ENCODE measurements around the gene SPATS2L.

SPATS2L gene

DNA sequence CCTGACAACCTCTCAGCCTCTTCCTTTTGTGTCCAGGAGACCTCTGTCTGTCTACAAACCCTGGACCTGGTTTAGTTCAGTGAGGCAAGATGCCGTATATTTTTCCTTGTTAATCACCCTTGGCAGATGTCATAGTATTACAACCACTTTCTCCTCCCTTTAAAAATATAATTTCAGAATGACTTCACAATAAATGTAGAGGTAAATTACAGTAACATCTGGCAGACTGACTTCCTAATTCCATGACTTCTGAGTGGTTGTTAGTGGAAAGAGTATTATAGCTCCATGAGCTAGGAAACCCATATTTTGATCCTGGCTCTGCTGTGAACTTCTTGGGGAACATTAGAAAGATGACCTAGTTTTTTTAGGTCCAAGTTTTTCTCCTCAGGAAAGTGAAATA is 39.5 kb downstream of the SPATS2L start:
- H3K27ac ChIP-seq = no peak overlapping the region

DNA sequence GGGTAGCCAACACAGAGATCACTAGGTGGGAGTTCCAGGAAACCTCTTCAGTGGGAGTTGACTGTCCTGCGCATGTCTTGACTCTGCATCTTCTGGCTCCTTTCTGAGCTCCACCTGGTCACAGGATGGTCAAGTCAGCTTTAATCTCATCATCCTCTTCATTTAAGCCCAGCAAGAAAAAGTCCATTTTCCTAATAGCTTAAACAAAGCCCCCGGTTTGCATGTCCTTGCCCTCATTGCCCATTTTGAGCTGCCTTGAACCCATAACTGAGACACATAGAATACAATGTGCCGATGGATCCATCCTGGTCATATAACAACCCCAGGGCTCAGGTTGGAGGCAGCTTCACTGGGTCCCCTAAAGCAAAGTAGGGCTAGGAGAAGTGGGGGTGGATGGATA is 40.8 kb downstream of the SPATS2L start:
- no peak for DNase-seq (ENCODE audit: low read depth, low spot score)
- H3K27ac ChIP-seq = no peak overlapping the region

More for the DNA sequence above, 39.5 kb downstream of the SPATS2L start:
- no peak for DNase-seq (ENCODE audit: low read depth, low spot score)

DNA sequence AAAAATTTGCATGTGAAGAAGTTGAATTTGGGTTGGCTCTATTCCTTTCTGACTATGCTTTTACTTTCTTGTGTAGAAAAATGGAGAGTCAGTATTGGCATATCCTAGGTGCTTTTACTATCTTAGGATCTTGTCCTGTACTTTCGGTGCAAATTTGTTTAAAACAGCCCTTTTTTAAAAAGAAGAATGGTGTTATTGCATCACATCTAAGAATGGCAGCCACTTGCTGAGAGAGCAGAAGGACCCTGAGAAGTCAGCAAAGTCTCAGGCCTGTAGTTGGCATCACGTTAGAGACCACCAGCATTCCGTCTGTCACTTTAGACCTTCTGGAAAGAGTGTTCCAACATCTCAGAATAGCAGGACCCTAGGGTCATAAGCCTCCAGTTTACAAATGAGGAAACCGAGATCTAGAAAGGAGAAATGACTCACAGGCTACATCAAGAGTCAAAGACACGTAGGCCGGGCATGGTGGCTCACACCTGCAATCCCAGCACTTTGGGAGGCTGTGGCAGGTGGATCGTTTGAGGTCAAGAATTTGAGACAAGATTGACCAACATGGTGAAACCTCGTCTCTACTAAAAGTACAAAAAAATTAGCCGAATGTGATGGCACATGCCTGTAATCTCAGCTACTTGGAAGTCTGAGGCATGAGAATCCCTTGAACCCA is 42.5 kb downstream of the SPATS2L start:
- no peak for DNase-seq (ENCODE audit: low read depth, low spot score)
- H3K27ac ChIP-seq = no peak overlapping the region

DNA sequence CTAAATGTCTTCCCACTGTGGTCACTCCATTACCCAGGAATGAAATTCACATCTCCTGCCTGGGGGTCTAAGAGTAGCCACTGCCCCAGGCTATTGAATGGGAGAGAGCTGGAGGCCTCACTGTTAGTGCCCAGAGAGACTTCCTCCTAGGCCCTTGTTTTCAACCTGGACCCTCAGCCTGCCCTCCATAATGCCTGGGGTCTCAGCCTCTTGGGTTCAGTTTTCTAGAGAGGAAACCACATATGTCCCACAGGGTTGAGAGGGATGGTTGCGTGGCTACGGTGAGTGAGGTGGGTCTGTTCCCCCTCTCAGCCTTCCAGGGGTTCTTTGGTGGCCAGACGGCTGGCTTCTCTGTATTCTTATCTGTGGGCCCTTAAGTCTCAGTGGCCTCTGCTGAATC is 43.4 kb downstream of the SPATS2L start:
- no peak overlapping the region for H3K27ac ChIP-seq
- DNase-seq (ENCODE audit: low read depth, low spot score) = no peak

DNA sequence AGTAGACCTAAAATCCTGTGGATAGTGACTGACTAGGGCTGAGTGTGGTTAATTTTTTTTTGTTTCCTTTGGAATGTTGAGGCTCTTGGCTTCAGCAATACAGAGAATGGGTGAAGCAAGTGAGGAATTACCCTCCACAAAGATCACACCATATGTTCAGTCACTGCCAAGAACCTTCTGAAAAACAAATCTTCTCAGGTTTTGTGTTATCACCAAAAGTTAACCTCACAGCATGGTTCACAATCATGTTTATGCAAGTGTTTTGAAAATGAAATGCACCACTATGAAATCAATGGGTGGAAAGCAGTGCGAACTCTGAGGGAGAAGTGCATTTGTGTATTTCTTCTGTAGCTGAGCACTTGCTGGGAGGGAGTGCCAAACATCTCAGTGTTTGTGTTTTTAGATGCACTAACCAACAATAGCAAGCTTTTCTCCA is 44.4 kb downstream of the SPATS2L start:
- no peak overlapping the region for H3K27ac ChIP-seq
- DNase-seq (ENCODE audit: low read depth, low spot score) = no peak

DNA sequence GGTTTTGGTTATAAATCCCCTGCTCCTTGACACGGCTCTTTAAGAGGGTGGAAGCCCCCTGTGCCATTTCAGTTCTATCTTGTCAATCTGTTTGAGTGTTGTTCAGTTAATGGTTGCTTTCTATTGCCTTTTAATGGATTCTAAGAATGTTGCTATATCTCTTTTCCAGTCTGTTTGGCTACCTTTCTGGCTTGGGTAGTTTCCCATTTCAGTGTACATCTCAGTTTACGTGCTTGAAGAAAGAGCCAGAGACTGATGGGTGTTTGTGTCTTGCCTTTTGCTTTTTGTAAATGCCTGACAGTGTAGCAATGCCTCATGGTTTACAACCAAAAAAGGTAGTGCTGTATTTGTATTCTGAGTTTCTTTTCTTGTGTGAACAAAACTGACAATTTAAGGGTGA is 45.3 kb downstream of the SPATS2L start:
- no peak for DNase-seq (ENCODE audit: low read depth, low spot score)
- H3K27ac ChIP-seq = no peak overlapping the region

DNA sequence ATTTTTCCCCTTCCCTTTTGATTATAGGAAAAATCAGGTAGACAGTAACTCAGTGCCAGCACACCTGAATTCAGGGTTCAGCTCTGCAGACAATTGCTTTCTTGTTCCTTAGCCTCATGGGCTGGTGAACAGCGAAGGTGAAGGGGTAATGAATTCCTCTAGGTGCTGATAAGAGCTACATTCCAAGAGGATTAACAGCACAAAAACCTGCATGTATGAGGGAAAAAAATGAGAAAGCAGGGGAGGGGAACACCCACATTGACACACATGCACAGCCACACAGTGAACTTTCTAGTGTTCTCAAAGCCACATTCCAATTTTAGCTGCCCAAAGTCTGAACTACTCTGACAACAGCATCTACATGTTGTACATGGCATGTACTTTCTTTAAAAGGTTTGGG is 46.1 kb downstream of the SPATS2L start:
- no peak overlapping the region for H3K27ac ChIP-seq
- no peak for DNase-seq (ENCODE audit: low read depth, low spot score)

DNA sequence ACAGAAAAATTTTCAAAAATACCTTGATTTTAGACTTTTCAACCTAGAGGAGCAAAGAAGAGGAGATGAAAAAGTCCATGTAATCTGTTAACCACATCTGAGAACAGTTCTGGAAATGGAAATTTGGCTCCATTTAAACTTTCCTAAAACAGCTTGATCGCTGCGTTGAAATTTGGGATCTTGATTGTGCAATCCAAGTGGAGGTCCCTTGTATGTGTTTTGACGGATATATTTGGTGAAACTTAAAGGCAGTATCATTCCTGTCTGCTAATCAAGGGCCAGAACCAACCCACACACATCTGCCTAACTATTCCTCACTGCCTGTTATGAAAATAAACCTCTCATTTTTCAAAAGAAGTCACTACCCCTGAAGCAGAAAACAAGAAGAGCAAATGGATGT is 46.6 kb downstream of the SPATS2L start:
- H3K27ac ChIP-seq = no peak overlapping the region
- no peak for DNase-seq (ENCODE audit: low read depth, low spot score)

DNA sequence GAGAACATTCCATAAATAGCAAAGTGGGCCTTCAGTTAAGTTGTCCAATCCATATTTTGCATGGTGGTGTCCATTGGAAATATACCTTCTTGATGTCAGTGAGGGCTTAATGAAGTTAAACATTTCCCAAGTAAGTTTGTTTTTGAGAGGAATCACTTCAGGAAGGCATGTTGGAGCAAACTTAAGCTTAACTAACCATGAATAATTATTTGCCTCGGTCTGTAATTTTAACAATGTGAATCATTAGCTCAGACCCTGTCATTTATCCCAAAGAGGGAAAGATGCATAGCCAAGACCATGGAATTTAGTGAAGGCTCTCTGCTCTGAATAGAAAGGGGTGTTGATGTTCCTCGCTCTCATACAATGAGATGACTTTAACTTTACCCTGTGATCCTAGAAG is 47.4 kb downstream of the SPATS2L start:
- H3K27ac ChIP-seq = no peak overlapping the region
- DNase-seq (ENCODE audit: low read depth, low spot score) = no peak

DNA sequence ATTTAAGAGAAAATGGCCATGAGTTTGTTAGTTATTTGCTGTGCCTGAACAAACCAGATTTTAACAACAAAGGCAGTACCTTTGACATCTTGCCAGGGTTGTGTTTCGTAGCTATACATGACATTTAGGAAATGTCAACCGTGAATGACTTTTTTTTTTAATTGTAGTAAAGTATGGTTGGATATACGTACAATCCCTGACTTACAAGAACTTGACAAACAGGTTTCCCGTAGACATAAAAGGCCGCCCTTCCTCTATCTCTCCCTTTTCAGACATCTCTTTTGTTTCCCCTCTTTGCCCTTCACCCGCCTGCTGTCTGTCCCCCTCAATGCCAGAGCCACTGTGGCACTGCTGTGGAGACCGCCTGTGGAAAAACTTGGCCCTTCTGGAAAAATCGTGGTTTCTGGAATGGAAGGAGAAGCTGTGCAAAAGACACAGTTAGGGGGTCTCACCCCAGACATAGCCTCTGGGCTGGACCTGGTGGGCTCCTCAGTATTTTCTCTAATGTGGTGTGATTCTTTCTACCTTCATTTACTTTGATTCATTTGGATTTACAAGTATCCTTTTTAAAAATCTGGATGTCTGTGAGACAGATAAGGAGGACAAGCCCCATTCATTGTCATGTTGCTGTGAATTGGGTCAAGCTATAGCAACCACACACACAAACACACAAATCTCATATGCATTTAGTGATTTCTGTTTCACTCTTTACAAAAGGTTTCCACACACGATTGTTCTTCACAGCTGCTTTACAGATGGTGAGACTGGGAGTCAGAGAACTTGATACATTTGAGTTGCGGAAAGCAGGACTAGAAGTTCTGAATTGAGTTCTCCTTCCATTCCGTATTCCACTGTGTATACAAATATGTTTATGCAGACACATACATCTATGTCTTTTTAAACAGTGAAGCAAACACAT is 48.6 kb downstream of the SPATS2L start:
- no peak overlapping the region for H3K27ac ChIP-seq
- no peak for DNase-seq (ENCODE audit: low read depth, low spot score)

DNA sequence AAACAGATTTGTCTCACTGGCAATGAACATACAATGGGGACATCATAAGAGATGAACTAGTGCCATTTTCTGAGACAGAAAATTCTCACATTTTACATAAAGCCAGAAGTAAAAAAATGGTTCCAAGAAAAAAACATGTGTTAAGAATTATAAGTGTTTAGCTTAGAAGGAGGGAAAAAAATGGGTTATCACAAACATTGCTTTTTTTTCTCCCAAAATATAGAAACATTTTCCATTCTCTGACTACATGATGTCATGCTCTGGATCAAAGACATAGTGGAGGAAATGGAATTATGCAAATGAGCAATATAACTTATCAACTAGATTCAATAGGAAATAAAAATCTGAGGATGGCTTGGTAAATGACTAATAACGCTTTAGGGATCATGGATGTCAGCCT is 49.8 kb downstream of the SPATS2L start:
- no peak overlapping the region for H3K27ac ChIP-seq
- no peak for DNase-seq (ENCODE audit: low read depth, low spot score)

DNA sequence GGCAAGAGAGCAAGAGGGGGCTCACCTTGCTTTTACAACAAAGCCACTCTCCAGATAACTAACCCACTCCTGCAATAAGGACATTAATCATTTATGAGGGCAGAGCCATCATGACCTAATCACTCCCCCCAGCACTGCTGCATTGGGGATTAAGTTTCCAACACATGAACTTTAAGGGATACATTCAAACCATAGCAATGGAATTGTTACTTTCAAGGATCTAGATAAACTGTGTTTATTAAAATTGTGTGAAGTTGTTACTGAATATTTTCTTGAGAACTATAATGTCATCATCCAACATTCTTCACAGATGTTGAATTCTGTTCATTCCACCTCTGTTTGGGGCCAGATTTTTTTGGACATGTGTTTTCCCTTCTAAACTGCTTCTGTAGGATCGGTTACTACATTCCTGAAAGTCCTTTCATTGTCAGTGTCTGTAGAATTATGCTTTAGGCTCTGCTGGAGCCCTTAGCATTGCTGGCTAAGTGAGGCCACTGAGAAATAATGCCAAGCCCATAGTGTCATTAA is 50.4 kb downstream of the SPATS2L start:
- no peak overlapping the region for H3K27ac ChIP-seq
- no peak for DNase-seq (ENCODE audit: low read depth, low spot score)

DNA sequence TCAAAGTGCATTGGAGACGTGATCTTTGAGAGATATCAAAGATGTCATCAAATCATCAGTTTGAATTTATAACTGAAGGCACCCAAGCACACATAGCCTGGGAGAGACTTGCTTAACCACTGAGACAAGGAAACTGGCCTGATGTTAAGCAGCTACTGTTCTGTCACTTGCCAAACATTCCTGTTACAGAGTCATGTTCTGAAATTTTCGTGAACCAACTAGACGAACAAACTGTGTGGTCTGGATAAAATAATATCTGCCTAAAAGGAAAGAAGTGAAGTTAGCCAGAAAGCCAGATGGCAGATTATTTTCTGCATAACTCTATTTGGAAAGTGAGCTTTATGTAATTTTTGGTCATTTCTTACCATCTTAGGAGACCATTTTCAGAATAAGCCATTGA is 51.4 kb downstream of the SPATS2L start:
- DNase-seq (ENCODE audit: low read depth, low spot score) = no peak
- H3K27ac ChIP-seq = no peak overlapping the region

DNA sequence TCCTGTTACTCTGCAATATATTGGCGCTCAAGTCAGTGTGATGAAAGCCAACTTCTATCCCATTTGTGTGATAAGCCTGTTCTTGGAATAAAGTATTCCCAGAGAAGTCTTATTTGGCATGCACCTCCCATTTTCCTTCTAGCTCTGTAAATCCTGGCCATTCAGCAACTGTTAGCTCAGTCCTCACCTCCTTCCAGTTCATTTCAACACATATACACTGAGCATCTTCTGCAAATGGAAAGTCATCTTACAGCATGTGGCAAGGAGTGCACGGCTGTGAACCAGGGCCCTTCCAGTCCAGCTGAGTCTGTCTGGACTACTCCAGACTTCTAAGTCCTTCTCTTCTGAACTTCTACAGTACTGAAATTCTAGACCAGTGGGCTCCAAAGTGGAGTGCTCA is 53.1 kb downstream of the SPATS2L start:
- no peak overlapping the region for H3K27ac ChIP-seq
- DNase-seq (ENCODE audit: low read depth, low spot score) = no peak

DNA sequence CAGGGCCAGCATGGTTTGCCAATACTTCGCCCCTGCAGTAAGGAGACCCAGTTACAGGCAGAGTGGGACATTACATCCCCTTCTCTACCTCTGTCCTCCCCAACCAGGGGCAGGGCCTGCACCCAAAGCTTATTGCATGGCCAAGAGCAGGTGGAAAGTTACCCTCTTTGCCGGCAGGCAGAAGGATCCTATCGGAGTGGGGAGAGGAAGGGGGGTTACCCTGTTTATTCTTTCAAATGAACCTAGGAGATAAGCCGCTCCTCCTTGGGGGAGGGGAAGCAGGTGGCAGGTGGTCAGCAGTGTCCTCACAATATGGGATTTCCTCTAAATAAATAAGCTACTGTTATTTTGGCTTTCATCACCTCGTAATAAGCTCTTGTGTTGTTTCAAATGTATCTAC is 53.9 kb downstream of the SPATS2L start:
- no peak for DNase-seq (ENCODE audit: low read depth, low spot score)
- H3K27ac ChIP-seq = no peak overlapping the region

DNA sequence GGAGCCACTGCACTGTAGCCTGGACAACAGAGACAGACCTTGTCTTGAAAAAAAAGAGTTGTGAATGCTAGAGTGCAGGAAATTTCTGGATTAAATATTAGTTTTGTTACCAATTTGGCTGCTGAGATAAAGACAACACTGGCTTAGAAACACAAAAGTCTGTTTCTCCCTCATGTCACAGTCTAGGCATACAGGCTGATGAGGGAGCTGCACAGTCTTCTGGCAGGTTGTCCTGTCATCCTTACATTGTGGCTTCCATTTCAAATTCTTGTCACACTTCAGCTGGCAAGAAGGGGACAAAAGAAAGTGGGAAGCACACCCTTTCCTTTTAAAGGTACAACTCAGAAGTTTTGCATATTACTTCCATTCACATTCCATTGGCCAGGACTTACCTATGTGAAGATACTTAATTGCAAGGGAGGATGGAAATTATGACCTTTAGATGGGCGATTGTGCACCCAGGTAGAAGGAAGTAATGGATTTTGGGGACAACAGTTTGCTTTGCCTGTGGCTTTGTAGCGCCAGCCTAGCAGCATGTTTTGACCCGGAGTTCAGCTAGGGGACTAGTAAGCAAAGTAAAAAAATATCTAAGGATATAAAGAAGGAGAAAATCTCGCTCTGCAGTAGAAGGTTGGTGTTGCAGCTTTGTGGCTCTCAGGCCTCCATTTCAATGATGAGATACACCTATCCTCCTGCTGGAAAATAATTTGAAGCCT is 55.9 kb downstream of the SPATS2L start:
- no peak for DNase-seq (ENCODE audit: low read depth, low spot score)
- H3K27ac ChIP-seq = no peak overlapping the region

DNA sequence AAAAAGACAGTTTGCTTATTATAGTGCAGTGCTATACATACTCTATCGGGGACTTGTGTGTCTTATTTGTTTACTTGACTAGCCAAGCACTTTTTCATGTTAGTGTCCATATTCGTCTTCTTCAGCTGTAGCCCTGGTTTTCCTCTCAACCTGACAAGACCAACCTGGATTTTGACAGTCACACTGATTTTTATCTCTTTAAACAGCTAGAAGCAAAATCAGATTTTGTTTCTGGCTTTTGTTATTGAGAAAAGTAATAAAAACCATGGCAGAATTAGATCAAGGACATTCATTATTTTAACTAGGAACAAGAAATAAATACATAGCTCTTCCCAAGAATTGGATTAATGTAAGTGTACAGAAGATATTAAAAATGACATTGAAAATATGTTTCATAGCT is 56.8 kb downstream of the SPATS2L start:
- no peak for DNase-seq (ENCODE audit: low read depth, low spot score)

DNA sequence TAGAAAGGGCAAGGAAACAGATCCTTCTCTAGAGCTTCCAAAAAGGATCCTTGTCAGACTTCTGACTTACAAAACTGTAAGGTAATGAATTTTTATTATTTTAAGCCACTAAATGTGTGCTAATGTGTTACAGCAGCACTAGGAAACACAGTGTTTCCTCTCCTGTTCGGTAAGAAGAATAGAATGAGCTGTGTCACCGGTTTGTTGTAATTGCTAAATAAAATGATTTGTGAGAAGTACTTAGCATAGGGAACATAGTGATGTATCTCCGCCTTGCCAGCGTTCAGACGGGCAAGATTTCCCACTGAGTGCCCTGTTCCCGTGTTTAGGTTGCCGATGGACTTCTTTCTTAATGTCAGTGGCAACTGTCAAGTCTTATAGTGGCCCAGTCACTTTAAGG is 57.6 kb downstream of the SPATS2L start:
- H3K27ac ChIP-seq = no peak overlapping the region
- no peak for DNase-seq (ENCODE audit: low read depth, low spot score)

More for the DNA sequence above, 56.8 kb downstream of the SPATS2L start:
- H3K27ac ChIP-seq = no peak overlapping the region

DNA sequence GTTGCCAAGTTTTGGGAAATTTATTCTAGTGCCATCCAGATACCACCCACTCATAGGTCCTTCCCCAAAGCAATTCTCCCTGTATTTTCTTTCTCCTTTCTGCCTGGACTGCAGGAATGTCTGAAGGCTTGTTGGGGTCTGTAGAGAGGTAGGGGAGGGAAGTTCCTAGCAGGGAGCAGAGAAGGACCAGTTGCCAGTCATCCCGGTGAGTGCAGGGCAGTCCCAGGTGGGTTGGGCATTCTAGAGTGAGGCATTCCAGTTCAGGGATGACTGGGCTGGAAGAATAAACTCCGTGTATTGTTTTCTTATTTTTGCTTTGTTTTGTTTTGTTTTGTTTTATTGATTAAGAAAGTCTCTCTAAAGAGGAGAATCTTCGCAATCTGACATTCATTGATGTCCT is 58.1 kb downstream of the SPATS2L start:
- H3K27ac ChIP-seq = no peak overlapping the region
- no peak for DNase-seq (ENCODE audit: low read depth, low spot score)

DNA sequence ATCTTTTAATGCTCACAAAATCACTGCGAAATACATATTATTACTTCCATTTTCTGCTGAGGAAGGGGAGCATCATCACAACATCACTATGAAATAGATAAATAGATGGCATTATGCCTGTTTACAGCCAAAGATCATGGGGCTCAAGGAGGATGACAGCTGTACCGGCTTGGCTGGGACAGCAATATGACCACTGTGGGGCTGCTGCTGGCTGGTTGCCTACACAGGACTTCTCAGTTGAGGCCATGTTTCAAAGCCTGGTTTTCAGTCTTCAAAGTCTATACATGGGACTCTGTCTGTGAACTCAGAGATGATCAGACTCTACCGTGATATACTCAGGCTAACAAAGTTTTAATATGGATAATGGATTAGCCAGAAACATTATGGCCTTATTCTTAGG is 58.7 kb downstream of the SPATS2L start:
- H3K27ac ChIP-seq = no peak overlapping the region
- no peak for DNase-seq (ENCODE audit: low read depth, low spot score)

DNA sequence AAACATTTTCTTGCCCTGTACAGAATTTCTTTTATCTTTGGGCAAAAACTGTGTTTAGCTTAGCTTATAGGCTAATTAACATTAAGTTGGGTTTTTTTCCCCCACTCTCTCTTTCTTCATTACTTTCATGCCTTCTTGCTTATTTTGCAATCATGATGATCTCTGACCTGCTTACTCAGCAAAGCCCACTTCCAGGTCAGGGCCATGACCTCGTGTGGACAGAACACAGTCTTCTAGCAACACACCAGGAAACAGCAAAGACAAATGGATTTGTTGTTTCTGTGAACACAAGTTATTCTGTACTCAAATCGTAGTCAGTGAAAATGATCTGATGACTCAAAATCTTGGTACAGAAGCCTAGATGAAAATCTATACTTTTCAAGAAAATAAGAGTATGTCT is 60.7 kb downstream of the SPATS2L start:
- DNase-seq (ENCODE audit: low read depth, low spot score) = no peak
- H3K27ac ChIP-seq = no peak overlapping the region
